ENCODE results near the gene SKOR1. TPM values are rescaled to one million over a fixed set of nuclear protein-coding genes. Genes with fewer than 3 reads are reported as not detected.
A peak's percentile ranks its signal among the peaks of the same experiment; 100 is the strongest.

SKOR1 gene
- total and polyA plus RNA-seq, 12 donors: 0.07 to 0.40 (median 0.15) TPM

- Histone ChIP-seq H3K27ac (peak overlapping the region in 2 of 10 donors; percentile 16 to 32), H3K4me3 (no peak overlapping the region), H3K4me1 (peaks cover 0 to 16% (median 9%) of the 10 kb centered on the region in 9 donors), H3K36me3 (peaks cover 0 to 9% (median 0%) of the 10 kb centered on the region in 9 donors), H3K27me3 (no peaks in the 10 kb centered on the region), H3K9me3 (peaks cover 0 to 19% (median 4%) of the 10 kb centered on the region in 11 donors)
- ATAC-seq (peak in 6 of 8 donors; percentile 44 to 88 (median 75)), DNase-seq (peak in 1 of 2 donors; percentile 17)
- no peak for TF ChIP-seq CTCF (IDR thresholded peaks at IDR 0.05)
- 48 to 59% methylated on average over 4 of the region's 4 CpGs for WGBS, 2 donors
- intact Hi-C loops (cut with DNase I): no loop called here
These were observed 28.8 kb upstream of the SKOR1 start for GRCh38 chr15:67796196-67797127.

GRCh38 chr15:67799801-67800205 lies 25.5 kb upstream of the SKOR1 start:
- H3K27me3 ChIP-seq: no peaks in the 10 kb centered on the region
- H3K4me3 ChIP-seq: no peak overlapping the region
- ATAC-seq: no peak
- WGBS, 2 donors: 59 to 69% methylated on average over 6 of the region's 6 CpGs
- H3K36me3 ChIP-seq: peaks cover 0 to 9% (median 0%) of the 10 kb centered on the region in 9 donors
- intact Hi-C loops (cut with DNase I): no loop called here
- no peak for TF ChIP-seq CTCF (IDR thresholded peaks at IDR 0.05)
- no peak overlapping the region for H3K27ac ChIP-seq
- DNase-seq: no peak
- H3K9me3 ChIP-seq: peaks cover 0 to 10% (median 3%) of the 10 kb centered on the region in 11 donors
- H3K4me1 ChIP-seq: peaks cover 0 to 37% (median 9%) of the 10 kb centered on the region in 9 donors

GRCh38 chr15:67801142-67801541 lies 24.2 kb upstream of the SKOR1 start:
- Histone ChIP-seq H3K27me3 (no peaks in the 10 kb centered on the region), H3K36me3 (peaks cover 0 to 9% (median 0%) of the 10 kb centered on the region in 9 donors), H3K9me3 (no peaks in the 10 kb centered on the region), H3K27ac (no peak overlapping the region), H3K4me1 (peaks cover 0 to 36% (median 9%) of the 10 kb centered on the region in 9 donors), H3K4me3 (no peak overlapping the region)
- intact Hi-C loops (cut with DNase I): no loop called here
- WGBS, 2 donors: 93 to 97% methylated on average over 2 of the region's 2 CpGs
- ATAC-seq (no peak), DNase-seq (no peak)
- no peak for TF ChIP-seq CTCF (IDR thresholded peaks at IDR 0.05)

GRCh38 chr15:67801926-67802914 lies 23.1 kb upstream of the SKOR1 start:
- no peak for TF ChIP-seq CTCF (IDR thresholded peaks at IDR 0.05)
- H3K9me3 ChIP-seq: no peaks in the 10 kb centered on the region
- H3K27ac ChIP-seq: no peak overlapping the region
- WGBS, 2 donors: 87 to 88% methylated on average over 19 of the region's 19 CpGs
- H3K4me3 ChIP-seq: no peak overlapping the region
- peaks cover 0 to 16% (median 0%) of the 10 kb centered on the region in 9 donors for H3K36me3 ChIP-seq
- no peaks in the 10 kb centered on the region for H3K27me3 ChIP-seq
- ATAC-seq (no peak), DNase-seq (no peak)
- H3K4me1 ChIP-seq: peaks cover 0 to 25% (median 0%) of the 10 kb centered on the region in 9 donors
- intact Hi-C loops (cut with DNase I): no loop called here

Data from heart right ventricle (tissue), 16 donors.